ENCODE measurements around the gene ARHGEF11. TPM values are rescaled to one million over a fixed set of nuclear protein-coding genes. Genes with fewer than 3 reads are reported as not detected.
"Not testable (repeated sequence)": the region's sequence is repeated elsewhere in the genome, so short reads cannot be mapped to it uniquely, and the experiment has no call there.

Gene ARHGEF11
- total RNA-seq, 1 donor from 2014 or later: 28.6 TPM

GRCh38 chr1:157056269-157056668, 10.7 kb upstream of the ARHGEF11 start:
- intact Hi-C loops (cut with micrococcal nuclease): no loop called here

GRCh38 chr1:157055729-157056128, 10.2 kb upstream of the ARHGEF11 start:
- intact Hi-C loops (cut with micrococcal nuclease): not testable (repeated sequence)

GRCh38 chr1:157050836-157051235, 5.3 kb upstream of the ARHGEF11 start:
- intact Hi-C loops (cut with micrococcal nuclease): no loop called here

DNA sequence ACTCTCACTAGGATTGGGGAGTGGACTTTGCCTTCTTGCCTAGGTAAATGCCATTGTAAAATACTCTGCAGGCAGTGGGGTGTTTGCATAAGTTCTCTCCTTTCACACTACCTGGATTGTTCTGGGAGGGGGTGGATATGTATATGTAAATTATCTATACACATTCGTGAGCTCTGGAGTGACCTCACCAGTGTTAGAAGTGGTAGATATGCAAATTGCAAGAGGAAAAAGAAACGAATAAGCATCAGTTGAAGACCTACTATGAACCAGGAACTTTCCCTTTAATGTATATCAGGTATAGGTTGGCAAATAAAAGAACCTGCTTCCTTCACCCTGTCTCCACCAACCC, 1.5 kb upstream of the ARHGEF11 start:
- intact Hi-C loops (cut with micrococcal nuclease): no loop called here

DNA sequence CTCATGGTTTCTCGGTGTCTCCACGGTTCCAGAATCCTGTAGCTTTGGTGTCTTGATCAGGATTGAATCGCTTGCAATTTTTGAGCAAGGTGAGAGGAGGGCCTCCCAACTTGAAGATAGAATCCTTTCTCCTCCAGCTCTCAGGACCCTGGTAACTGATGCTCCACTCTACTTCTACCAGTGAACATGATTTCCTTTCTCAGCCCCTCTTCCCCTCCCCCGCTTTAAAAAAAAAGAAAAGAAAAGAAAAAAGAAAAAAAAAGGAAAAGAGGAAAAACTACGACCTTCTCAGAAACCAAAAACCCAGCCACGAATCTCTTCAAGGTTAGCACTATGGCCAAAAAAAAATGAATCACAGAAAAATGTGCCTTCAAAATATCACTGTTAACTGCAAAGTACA, 1.2 kb downstream of the ARHGEF11 start:
- intact Hi-C loops (cut with micrococcal nuclease): no loop called here

- intact Hi-C loops (cut with micrococcal nuclease): no loop called here
Observed at GRCh38 chr1:157043685-157044084, 1.9 kb downstream of the ARHGEF11 start.

GRCh38 chr1:157042846-157043245, 2.7 kb downstream of the ARHGEF11 start:
- intact Hi-C loops (cut with micrococcal nuclease): no loop called here

DNA sequence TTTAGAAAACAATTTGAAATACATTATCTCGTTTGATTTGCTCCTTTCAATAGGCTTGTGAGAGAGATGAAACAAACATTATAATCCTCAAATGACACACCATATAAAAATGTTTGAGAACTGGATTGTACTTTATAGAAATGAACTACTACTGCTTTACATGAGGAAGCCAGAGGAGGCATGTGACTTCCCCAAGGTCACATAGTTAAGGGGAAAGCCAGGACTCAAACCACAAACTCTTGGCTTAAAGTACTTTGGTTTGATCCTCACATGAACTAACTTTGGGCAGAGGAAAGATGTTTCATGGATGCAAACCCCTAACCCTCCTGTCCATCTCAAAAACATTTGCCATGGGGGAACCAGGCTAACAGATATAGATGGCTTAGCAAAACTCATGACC, 4.7 kb downstream of the ARHGEF11 start:
- intact Hi-C loops (cut with micrococcal nuclease): no loop called here

DNA sequence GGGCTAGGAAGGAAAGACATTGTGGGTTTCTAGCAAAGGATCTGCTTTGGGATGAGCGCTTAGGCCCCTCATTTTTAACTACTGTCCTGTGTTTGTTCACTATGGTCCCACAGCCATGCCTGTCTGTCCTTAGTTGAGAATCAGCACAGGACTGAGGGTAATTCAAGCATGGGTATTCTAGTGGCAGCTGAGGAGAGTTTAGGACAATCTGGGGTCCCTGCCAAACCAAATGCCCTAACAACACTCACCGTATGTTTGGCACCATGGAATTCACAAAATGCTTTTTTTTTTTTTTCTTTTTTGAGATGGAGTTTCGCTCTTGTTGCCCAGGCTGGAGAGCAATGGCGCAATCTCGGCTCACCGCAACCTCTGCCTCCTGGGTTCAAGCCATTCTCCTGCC, 10.4 kb downstream of the ARHGEF11 start:
- intact Hi-C loops (cut with micrococcal nuclease): no loop called here

GRCh38 chr1:157034137-157034800, 11.3 kb downstream of the ARHGEF11 start:
- intact Hi-C loops (cut with micrococcal nuclease): no loop called here

DNA sequence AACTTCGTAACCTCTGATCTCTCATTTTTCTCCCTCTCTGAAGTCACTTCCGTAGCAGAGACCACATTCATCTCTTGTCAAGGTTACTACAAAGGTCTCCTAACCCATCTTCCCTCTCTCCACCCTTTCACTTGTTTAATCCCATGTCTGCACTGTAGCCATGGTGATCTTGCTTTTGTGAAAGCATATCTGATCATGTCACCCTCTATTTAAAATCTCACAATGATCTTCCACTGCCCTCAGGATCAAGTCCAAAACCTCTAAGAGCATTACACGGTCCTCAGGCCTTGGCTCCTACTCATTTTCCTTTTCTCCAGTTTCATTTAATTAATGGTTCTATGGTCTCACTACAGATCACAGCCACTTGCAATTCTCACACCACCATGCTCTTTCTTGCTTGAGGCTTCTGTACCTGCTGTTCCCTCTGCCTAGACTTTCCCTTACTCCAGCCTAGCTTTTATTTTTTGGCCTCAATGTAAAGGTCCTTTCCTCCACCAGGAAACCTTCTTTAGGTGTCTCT, 12.1 kb downstream of the ARHGEF11 start:
- intact Hi-C loops (cut with micrococcal nuclease): no loop called here

- intact Hi-C loops (cut with micrococcal nuclease): no loop called here
Observed at GRCh38 chr1:157032303-157032702, 13.2 kb downstream of the ARHGEF11 start.

DNA sequence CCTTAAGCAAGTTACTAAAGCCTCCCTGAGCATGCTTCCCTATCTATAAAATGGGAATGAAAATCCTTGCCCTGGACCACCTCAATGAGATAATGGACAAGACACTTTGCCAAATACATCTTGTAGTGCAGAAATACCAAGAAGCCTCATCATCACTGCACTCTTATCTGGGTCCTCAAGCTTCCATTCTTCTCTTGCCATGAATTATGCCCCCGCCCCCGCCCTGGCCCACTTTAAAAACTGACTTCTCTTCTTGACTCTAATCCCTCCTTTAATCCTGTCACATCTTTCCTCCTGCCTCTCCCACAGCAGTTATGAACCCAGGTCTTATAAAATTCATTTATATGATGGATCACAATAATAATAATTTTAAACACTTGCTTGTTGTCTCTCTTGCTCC, 14.8 kb downstream of the ARHGEF11 start:
- intact Hi-C loops (cut with micrococcal nuclease): no loop called here

DNA sequence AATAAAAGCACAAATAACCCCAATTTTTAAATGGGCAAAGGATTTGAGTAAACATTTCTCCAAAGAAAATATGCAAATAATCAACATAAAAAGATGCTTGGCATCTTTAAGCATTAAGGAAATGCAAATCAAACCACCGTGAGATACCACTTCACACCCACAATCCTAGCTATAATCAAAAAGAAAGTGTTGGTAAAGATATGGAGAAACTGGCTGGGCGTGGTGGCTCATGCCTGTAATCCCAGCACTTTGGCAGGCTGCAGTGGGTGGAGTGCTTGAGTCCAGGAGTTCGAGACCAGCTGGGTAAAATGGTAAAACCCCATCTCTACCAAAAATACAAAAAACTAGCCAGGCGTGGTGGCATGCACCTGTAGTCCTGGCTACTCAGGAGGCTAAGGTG, 16.9 kb downstream of the ARHGEF11 start:
- intact Hi-C loops (cut with micrococcal nuclease): no loop called here

DNA sequence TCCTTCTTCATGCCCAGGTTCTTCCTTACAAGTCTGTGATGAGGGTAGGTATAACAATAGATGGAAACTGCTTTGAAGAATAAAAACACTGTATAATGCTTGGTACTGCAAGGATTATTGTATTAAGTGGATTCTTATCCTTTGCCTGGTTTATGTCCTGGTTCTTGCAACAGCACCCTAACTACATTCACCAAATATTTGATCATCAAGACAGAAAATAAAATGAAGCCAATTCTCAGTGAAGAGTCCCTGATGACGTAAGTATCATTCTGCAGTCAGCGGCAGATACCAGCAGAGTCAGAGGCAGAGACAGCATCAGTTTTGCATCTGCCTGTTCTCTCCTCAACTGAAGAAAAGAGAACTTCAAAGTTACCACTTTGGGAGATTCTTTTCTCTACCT, 19.7 kb downstream of the ARHGEF11 start:
- intact Hi-C loops (cut with micrococcal nuclease): no loop called here

DNA sequence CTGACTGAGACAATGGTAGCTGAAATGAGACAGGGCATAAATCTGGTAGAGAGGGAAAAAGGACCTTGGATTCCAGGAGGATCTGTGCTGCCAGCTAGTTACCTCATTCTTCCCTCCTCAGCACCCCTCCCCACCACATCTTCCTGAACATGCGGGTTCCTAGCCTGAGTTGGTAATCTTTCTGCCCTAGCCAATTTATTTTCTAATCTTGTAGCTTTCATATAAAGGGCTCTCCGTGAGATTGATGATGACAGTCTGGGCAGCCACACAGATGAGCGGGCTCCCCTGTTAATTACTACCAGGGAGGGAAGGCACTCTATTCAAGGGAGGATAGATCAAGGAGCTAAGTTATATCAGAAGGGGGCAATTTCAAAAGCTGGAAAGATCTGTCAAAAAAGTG, 20.2 kb downstream of the ARHGEF11 start:
- intact Hi-C loops (cut with micrococcal nuclease): no loop called here

DNA sequence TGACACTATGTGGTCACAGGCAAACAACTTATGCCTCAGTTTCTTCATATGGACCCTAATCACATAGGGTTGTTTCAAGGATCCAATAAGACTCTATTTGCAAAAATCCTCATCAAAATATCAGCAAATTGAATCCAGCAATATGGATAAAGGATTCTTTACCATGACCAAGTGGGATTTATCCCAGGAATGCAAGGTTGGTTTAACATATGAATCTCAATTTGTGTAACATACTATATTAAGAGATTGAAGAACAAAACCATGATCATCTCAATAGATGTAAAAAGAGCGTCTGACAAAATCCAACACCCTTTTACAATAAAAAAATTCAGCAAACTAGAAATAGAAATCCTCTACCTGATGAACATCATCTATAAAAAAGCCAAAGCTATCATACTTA, 23.9 kb downstream of the ARHGEF11 start:
- intact Hi-C loops (cut with micrococcal nuclease): no loop called here

DNA sequence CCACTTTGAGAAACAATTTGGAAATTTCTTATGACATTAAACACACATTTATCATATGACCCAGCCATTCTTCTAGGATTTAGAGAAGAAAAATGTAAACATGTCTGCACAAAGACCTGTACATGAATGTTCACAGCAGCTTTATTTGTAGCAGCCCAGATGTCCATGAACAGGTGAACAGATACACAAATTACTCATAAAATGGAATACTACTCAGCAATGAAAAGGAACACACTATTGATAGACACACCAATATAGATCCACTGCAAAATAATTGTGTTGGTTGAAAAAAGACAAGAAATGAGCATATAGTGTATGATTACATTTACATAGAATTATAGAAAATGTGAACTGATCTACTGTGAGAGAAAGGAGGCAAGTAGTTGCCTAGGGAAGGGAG, 26.1 kb downstream of the ARHGEF11 start:
- intact Hi-C loops (cut with micrococcal nuclease): no loop called here

- intact Hi-C loops (cut with micrococcal nuclease): no loop called here
Observed at GRCh38 chr1:157011845-157012244, 33.7 kb downstream of the ARHGEF11 start.

DNA sequence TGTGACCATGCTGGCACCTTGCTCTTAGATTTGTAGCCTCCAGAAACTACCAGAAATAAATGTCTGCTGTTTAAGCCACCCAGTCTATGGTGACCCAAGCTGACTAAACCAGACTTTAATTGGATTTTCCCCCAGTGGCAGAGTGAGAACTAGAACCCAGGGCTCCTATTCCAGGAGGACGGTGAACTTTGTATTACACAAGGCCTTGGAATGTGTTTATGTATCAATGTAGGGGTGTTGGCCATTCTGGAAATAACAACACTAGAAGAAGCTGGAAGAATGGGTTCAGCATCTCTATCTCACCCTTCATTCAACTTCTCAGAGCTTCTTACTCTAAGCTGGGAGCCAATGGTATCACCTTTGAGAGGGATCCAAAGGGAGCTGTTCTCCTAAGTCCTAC, 37.0 kb downstream of the ARHGEF11 start:
- intact Hi-C loops (cut with micrococcal nuclease): no loop called here

GRCh38 chr1:157007306-157007705, 38.2 kb downstream of the ARHGEF11 start:
- intact Hi-C loops (cut with micrococcal nuclease): no loop called here

- intact Hi-C loops (cut with micrococcal nuclease): no loop called here
Observed at GRCh38 chr1:157006676-157007075, 38.9 kb downstream of the ARHGEF11 start.

DNA sequence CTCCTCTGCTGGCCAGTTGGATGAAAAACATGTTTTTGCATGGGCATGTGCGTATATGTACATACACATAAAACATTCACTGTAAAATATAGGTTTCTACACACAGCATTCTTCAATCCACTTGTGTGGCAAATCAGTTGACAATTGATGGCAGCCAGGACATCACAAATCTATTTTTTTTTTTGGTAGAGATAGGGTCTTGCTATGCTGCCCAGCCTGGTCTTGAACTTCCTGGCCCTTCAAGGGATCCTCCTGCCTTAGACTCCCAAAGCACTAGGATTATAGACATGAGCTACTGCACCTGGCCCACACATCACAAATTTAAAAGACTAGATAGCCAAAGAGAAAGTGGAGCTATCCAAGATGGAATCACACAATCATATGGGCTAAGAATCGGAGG, 39.6 kb downstream of the ARHGEF11 start:
- intact Hi-C loops (cut with micrococcal nuclease): no loop called here

- intact Hi-C loops (cut with micrococcal nuclease): no loop called here
Observed at GRCh38 chr1:157004806-157005205, 40.7 kb downstream of the ARHGEF11 start.

Data from T-helper 1 cell treated with Interleukin-12 subunit alpha and Interleukin-12 subunit beta and Interleukin-4 antibody, amounts not matched to agents 30 ng/mL and 1 ng/mL, for 36 hours (primary cell).